GM12878 (cell line): ENCODE measurements around the gene NEB. TPM values are rescaled to one million over a fixed set of nuclear protein-coding genes. Genes with fewer than 3 reads are reported as not detected.

Source experiments
- ATAC-seq: fragments of 200-7000 bp; cut with Tn5 transposase; 3 replicates; pipeline ENCODE4 v1.9.1; 2020; ENCODE audit warnings: mild to moderate bottlenecking, moderate library complexity
- BruUV-seq: library from RNA; stranded (reverse); fragments of 400-500 nt; replicated peaks from 2 replicates; lab custom pipeline; 2021; lab: Mats Ljungman, UMichigan
- CTCF ChIA-PET: fragments of 300-600 bp; sonication (Branson Sonifier 250); formaldehyde crosslinking; extraction: SDS; loops from one replicate; lab custom pipeline; 2021; ENCODE audit warnings: inconsistent platforms; lab: Yijun Ruan, JAX
- POLR2A ChIA-PET: fragments of 350-600 bp; formaldehyde crosslinking; extraction: SDS; loops from one replicate; lab custom pipeline; 2021; ENCODE audit warnings: inconsistent platforms; lab: Charles Lee
- RAD21 ChIA-PET: fragments of 300-600 bp; sonication (Branson Sonifier 250); formaldehyde crosslinking; loops from one replicate; lab custom pipeline; 2023; ENCODE audit warnings: antibody characterized with exemption; ENCODE audit not compliant: unreplicated experiment; lab: Charles Lee
- SMC1A ChIA-PET: fragments of 300-600 bp; sonication (Branson Sonifier 250); formaldehyde crosslinking; loops from one replicate; lab custom pipeline; 2023; ENCODE audit not compliant: unreplicated experiment, uncharacterized antibody; lab: Charles Lee
- DNase-seq: peaks from one replicate; pipeline ENCODE4 v3.0.0-alpha.2; 2011; ENCODE audit warnings: low read depth, low spot score
- FAIRE-seq: peaks from 3 replicates; lab custom pipeline; 2011; peaks lifted over from hg19 to GRCh38; lab: Jason Lieb, UNC
- H2AFZ ChIP-seq: 2 replicates; pipeline ENCODE4 v1.6.0; 2011; ENCODE audit warnings: low read depth, low read length, control low read depth; ENCODE audit not compliant: control insufficient read depth
- H3K27ac ChIP-seq: 2 replicates; pipeline ENCODE4 v1.5.1; 2011; ENCODE audit warnings: control low read depth; ENCODE audit not compliant: control insufficient read depth, insufficient read depth
- H3K27me3 ChIP-seq, 2 experiments: replicated peaks in 1 of 2; 2 replicates each; pipeline versions ENCODE4 v1.6.0 to v1.6.1; 2011; ENCODE audit warnings: low read length in 1 of 2; ENCODE audit not compliant: control insufficient read depth in 2 of 2, insufficient read depth in 2 of 2
- H3K36me3 ChIP-seq, 2 experiments: 2 replicates each; pipeline ENCODE4 v1.5.1; 2011; ENCODE audit warnings: low read length in 1 of 2; ENCODE audit not compliant: control insufficient read depth in 2 of 2, insufficient read depth in 2 of 2
- H3K4me1 ChIP-seq: 2 replicates; pipeline ENCODE4 v1.6.1; 2011; ENCODE audit warnings: mild to moderate bottlenecking, low read length, moderate library complexity, mixed read lengths; ENCODE audit not compliant: control insufficient read depth, insufficient read depth
- H3K4me2 ChIP-seq: 2 replicates; pipeline ENCODE4 v1.6.0; 2011; ENCODE audit warnings: control low read depth; ENCODE audit not compliant: control insufficient read depth, insufficient read depth
- H3K4me3 ChIP-seq: fragments of 200-600 bp; sonication (generic); 2 replicates; pipeline ENCODE4 v1.5.1; 2016
- H3K79me2 ChIP-seq: 2 replicates; pipeline ENCODE4 v1.6.0; 2011; ENCODE audit warnings: low read length; ENCODE audit not compliant: control insufficient read depth, insufficient read depth
- H3K9ac ChIP-seq: 2 replicates; pipeline ENCODE4 v1.8.0; 2011; ENCODE audit warnings: low read length, control low read depth, mixed read lengths; ENCODE audit not compliant: control insufficient read depth, insufficient read depth
- H3K9me3 ChIP-seq: replicated peaks from 3 replicates; pipeline ENCODE4 v1.5.1; 2011; ENCODE audit warnings: mild to moderate bottlenecking, low read length; ENCODE audit not compliant: control insufficient read depth, insufficient read depth
- H4K20me1 ChIP-seq: 2 replicates; pipeline ENCODE4 v1.6.0; 2011; ENCODE audit not compliant: control insufficient read depth, insufficient read depth
- BCLAF1 ChIP-seq: fragments of 450-650 bp; IDR thresholded peaks from 2 replicates; pipeline ENCODE4 v1.6.1; 2017; ENCODE audit warnings: antibody characterized with exemption, mild to moderate bottlenecking, moderate library complexity
- BRCA1 ChIP-seq: IDR thresholded peaks from 2 replicates; pipeline ENCODE4 v1.6.1; 2011; ENCODE audit warnings: low read depth, low read length, improper control_type of control experiment
- CEBPB ChIP-seq, 2 experiments: fragments of 150-350 bp in 1 of 2; IDR thresholded peaks; 2 replicates each; pipeline ENCODE4 v1.6.1; 2012 to 2014; ENCODE audit warnings: low read depth in 2 of 2, low read length in 2 of 2, borderline replicate concordance in 1 of 2, inconsistent platforms in 1 of 2
- CHD4 ChIP-seq: fragments of 200-600 bp; sonication (generic); IDR thresholded peaks from 2 replicates; pipeline ENCODE4 v1.6.1; 2016; ENCODE audit warnings: mild to moderate bottlenecking
- CREB1 ChIP-seq: IDR thresholded peaks from 2 replicates; pipeline ENCODE4 v1.6.1; 2012; ENCODE audit warnings: low read depth, mild to moderate bottlenecking, inconsistent platforms
- IKZF2 ChIP-seq, 2 experiments: fragments of 450-650 bp; IDR thresholded peaks; 2 replicates each; pipeline ENCODE4 v1.6.1; 2017; ENCODE audit warnings: mild to moderate bottlenecking in 2 of 2, moderate library complexity in 2 of 2
- MAX ChIP-seq: IDR thresholded peaks from 2 replicates; pipeline ENCODE4 v1.6.1; 2012; ENCODE audit warnings: low read depth, low read length, improper control_type of control experiment
- NR2C2 ChIP-seq: IDR thresholded peaks from 2 replicates; pipeline ENCODE4 v1.6.1; 2011; ENCODE audit warnings: borderline replicate concordance, low read depth; ENCODE audit not compliant: control insufficient read depth, insufficient read length
- PKNOX1 ChIP-seq: fragments of 450-650 bp; IDR thresholded peaks from 2 replicates; pipeline ENCODE4 v1.6.1; 2016; ENCODE audit warnings: mild to moderate bottlenecking
- RBBP5 ChIP-seq: fragments of 200-600 bp; sonication (generic); conservative IDR thresholded peaks from 2 replicates; pipeline ENCODE4 v1.6.1; 2016
- RELB ChIP-seq: fragments of 450-650 bp; IDR thresholded peaks from 2 replicates; pipeline ENCODE4 v1.6.1; 2017; ENCODE audit warnings: low read depth, mild to moderate bottlenecking, moderate library complexity
- SMARCA5 ChIP-seq: fragments of 450-650 bp; IDR thresholded peaks from 2 replicates; pipeline ENCODE4 v1.6.1; 2017; ENCODE audit warnings: mild to moderate bottlenecking
- TARDBP ChIP-seq: IDR thresholded peaks from 2 replicates; pipeline ENCODE4 v1.6.1; 2016; ENCODE audit warnings: borderline replicate concordance
- YBX1 ChIP-seq: fragments of 450-650 bp; IDR thresholded peaks from 2 replicates; pipeline ENCODE4 v1.6.1; 2016; ENCODE audit warnings: antibody characterized with exemption
- ZNF24 ChIP-seq: fragments of 450-650 bp; IDR thresholded peaks from 2 replicates; pipeline ENCODE4 v1.6.1; 2017; ENCODE audit warnings: antibody characterized with exemption, mild to moderate bottlenecking
- WGBS: methylation state at CpG from one replicate; pipeline ENCODE4 v1.1.6; 2016; ENCODE audit warnings: low lambda C conversion rate; ENCODE audit not compliant: insufficient replicate concordance, insufficient coverage; ENCODE audit errors: missing lambda C conversion rate; 5-methylcytosine and 5-hydroxymethylcytosine counted together
- in situ Hi-C: fragments of 300-500 bp; cut with MboI; formaldehyde crosslinking; loops from 9 replicates; pipeline ENCODE4 v1.14.3; 2018; ENCODE audit warnings: mixed read lengths
- intact Hi-C: fragments of 100-400 bp; cut with micrococcal nuclease; formaldehyde crosslinking; loops from one replicate; pipeline ENCODE4 v1.14.2; 2022; ENCODE audit not compliant: unreplicated experiment
- polyA plus RNA-seq, 11 experiments: library from polyadenylated mRNA; depleted of rRNA in 4 of 11; unstranded in 6 of 11; stranded (reverse) in 5 of 11; fragments of >200 nt; fragmentation: Nextera tagmentation in 4 of 11; fragmentation: Illumina TruSeq in 1 of 11; extraction: Ambion mirVana in 4 of 11; extraction: Trizol in 1 of 11; gene quantifications; 1 replicate in 1 of 11; 2 replicates in 10 of 11; pipeline versions ENCODE4 v1.2.1 to v1.2.3, GENCODE V29; 2011 to 2016; ENCODE audit warnings: inconsistent platforms in 2 of 11, missing spikeins in 2 of 11, low read depth in 1 of 11
- total RNA-seq, 4 experiments: library from RNA; depleted of rRNA in 3 of 4; stranded (reverse); fragments of >200 nt in 3 of 4; fragmentation: Illumina TruSeq in 1 of 4; extraction: Trizol in 1 of 4; gene quantifications; 2 replicates each; pipeline versions ENCODE4 v1.2.1 to v1.2.3, GENCODE V29; 2013 to 2021

Gene NEB
- total and polyA plus RNA-seq, 10 of the 15 experiments (the other 5 are each of a cell fraction or from before 2014, with no cell fraction given) = 0.04 to 0.77 (median 0.12) TPM

- H3K36me3 ChIP-seq = no peaks in the 10 kb centered on the region
- no TSS peak for BruUV-seq
- no peaks in the 10 kb centered on the region for H4K20me1 ChIP-seq
- H3K9me3 ChIP-seq = no peaks in the 10 kb centered on the region; the same call in 2 of the 3 replicates
- FAIRE-seq (no peak), ATAC-seq (no peak), DNase-seq (no peak)
- H3K9ac ChIP-seq = no peak overlapping the region
- ChIA-PET CTCF (no interaction called here), POLR2A (interaction anchor here (0.6 kb wide), 1 partner anchor 387 kb away, joined by 3 read pairs; no protein-coding TSS in a partner anchor), SMC1A (no interaction called here), RAD21 (no interaction called here)
- H3K4me2 ChIP-seq = no peak overlapping the region
- intact Hi-C loops (loop anchor here (10.0 kb wide), 1 partner anchor 70 kb away; no protein-coding TSS in a partner anchor), in situ Hi-C loops (no loop called here)
- no peaks in the 10 kb centered on the region for H3K27me3 ChIP-seq
- WGBS = 67% methylated on average over 4 of the region's 4 CpGs
- no peak for TF ChIP-seq NR2C2
- TF ChIP-seq CEBPB (IDR thresholded peaks at IDR 0.05; ENCODE audit: borderline replicate concordance in 1 of 2, low read depth in 2 of 2, low read length in 2 of 2) = no peak
- TF ChIP-seq TARDBP = no peak
- TF ChIP-seq BRCA1 = no peak
- no peak for TF ChIP-seq RBBP5
- no peak for TF ChIP-seq CREB1
- no peak for TF ChIP-seq BCLAF1
- no peak for TF ChIP-seq MAX
- no peak for TF ChIP-seq IKZF2 (IDR thresholded peaks at IDR 0.05)
- TF ChIP-seq YBX1 = no peak
- no peak for TF ChIP-seq PKNOX1
- no peak for TF ChIP-seq SMARCA5
- TF ChIP-seq ZNF24 = no peak
- TF ChIP-seq CHD4 = no peak
- TF ChIP-seq RELB = no peak
- no peak overlapping the region for H3K27ac ChIP-seq
- H3K4me1 ChIP-seq = peaks cover 16% of the 10 kb centered on the region
- H3K4me3 ChIP-seq = no peak overlapping the region
- no peaks in the 10 kb centered on the region for H3K79me2 ChIP-seq
- no peak overlapping the region for H2AFZ ChIP-seq
Measured at GRCh38 chr2:151634736-151635467, 99.4 kb downstream of the NEB start.
